LNCaP clone FGC (cell line): Measurements from ENCODE around the gene ASPA.

ENCODE experiments used
- DNase-seq: peaks from one replicate; pipeline ENCODE4 v3.0.0-alpha.2; 2011; ENCODE audit warnings: low read depth
- H3K4me3 ChIP-seq: 2 replicates; pipeline ENCODE4 v1.5.1; 2011; ENCODE audit warnings: mild to moderate bottlenecking, low read depth, low read length, control low read depth
- CTCF ChIP-seq: IDR thresholded peaks from 2 replicates; pipeline ENCODE4 v1.5.1; 2012; ENCODE audit warnings: mild to moderate bottlenecking; ENCODE audit not compliant: control insufficient read depth, insufficient read depth; ENCODE audit errors: extremely low read depth

Gene ASPA

GRCh38 chr17:3534881-3535252, 59.1 kb downstream of the ASPA start:
- DNase-seq: no peak
- H3K4me3 ChIP-seq: no peak overlapping the region

GRCh38 chr17:3535253-3535995, 59.6 kb downstream of the ASPA start:
- no peak for TF ChIP-seq CTCF
- DNase-seq: no peak
- H3K4me3 ChIP-seq: no peak overlapping the region

More at GRCh38 chr17:3534881-3535252, 59.1 kb downstream of the ASPA start:
- no peak for TF ChIP-seq CTCF

GRCh38 chr17:3536716-3537115, 60.9 kb downstream of the ASPA start:
- no peak overlapping the region for H3K4me3 ChIP-seq
- DNase-seq: no peak
- no peak for TF ChIP-seq CTCF

GRCh38 chr17:3539881-3540540, 64.2 kb downstream of the ASPA start:
- no peak overlapping the region for H3K4me3 ChIP-seq
- TF ChIP-seq CTCF: no peak
- no peak for DNase-seq

- TF ChIP-seq CTCF: no peak
- no peak overlapping the region for H3K4me3 ChIP-seq
- no peak for DNase-seq
Observed at GRCh38 chr17:3542410-3543088, 66.8 kb downstream of the ASPA start.

- no peak for TF ChIP-seq CTCF
Observed at GRCh38 chr17:3543453-3543852, 67.7 kb downstream of the ASPA start.

More at GRCh38 chr17:3543453-3543852, 67.7 kb downstream of the ASPA start:
- no peak overlapping the region for H3K4me3 ChIP-seq
- no peak for DNase-seq
